Psoas muscle (tissue), 8 donors: Measurements from ENCODE around the gene ABCD1. TPM values are rescaled to one million over a fixed set of nuclear protein-coding genes. Genes with fewer than 3 reads are reported as not detected.
"Not testable (repeated sequence)": the region's sequence is repeated elsewhere in the genome, so short reads cannot be mapped to it uniquely, and the experiment has no call there.

Experiments used
- ATAC-seq, 4 donors: fragments of 200-7000 bp; cut with Tn5 transposase; one replicate each; pipeline ENCODE4 v1.9.1; 2020; ENCODE audit warnings: moderate library complexity in 3 of 4, mild to moderate bottlenecking in 2 of 4
- DNase-seq, 2 donors: peaks; one replicate each; pipeline ENCODE4 v3.0.0-alpha.2; 2020
- H3K27ac ChIP-seq: fragments of 200-600 bp; one replicate; pipeline ENCODE4 v1.8.0; 2022
- H3K27me3 ChIP-seq, 3 donors: fragments of 200-600 bp in 1 of 3; one replicate each; pipeline versions ENCODE4 v1.6.1 to v1.8.0; 2013 to 2022; ENCODE audit warnings: low read length in 2 of 3, mild to moderate bottlenecking in 2 of 3, moderate library complexity in 1 of 3; ENCODE audit not compliant: insufficient read depth in 3 of 3
- H3K36me3 ChIP-seq, 2 donors: fragments of 200-600 bp in 1 of 2; one replicate each; pipeline versions ENCODE4 v1.6.1 to v1.8.0; 2013 to 2022; ENCODE audit warnings: low read depth in 1 of 2, mild to moderate bottlenecking in 1 of 2, moderate library complexity in 1 of 2; ENCODE audit not compliant: insufficient read depth in 1 of 2
- H3K4me1 ChIP-seq: fragments of 200-600 bp; one replicate; pipeline ENCODE4 v1.8.0; 2022
- H3K4me3 ChIP-seq: fragments of 200-600 bp; one replicate; pipeline ENCODE4 v1.8.0; 2022; ENCODE audit warnings: mild to moderate bottlenecking
- H3K9me3 ChIP-seq: fragments of 200-600 bp; one replicate; pipeline ENCODE4 v1.8.0; 2022
- WGBS, 3 donors: extraction: QIAGEN DNeasy Blood & Tissue Kit; methylation state at CpG; one replicate each; pipeline versions ENCODE4 v1.1.6 to v1.1.7; 2013; 5-methylcytosine and 5-hydroxymethylcytosine counted together
- intact Hi-C, 2 donors: fragments of 100-400 bp; cut with DNase I; formaldehyde crosslinking; loops; one replicate each; pipeline versions ENCODE4 v1.11.0 to v1.14.2; 2022
- polyA plus RNA-seq, 3 donors: library from polyadenylated mRNA; stranded (reverse); fragments of 200-250 nt; gene quantifications; one replicate each; pipeline ENCODE4 v1.2.3, GENCODE V29; 2013
- total RNA-seq, 4 donors: library from RNA; stranded (reverse); fragmentation: NEBNext Ultra II Directional in 2 of 4; extraction: Animal tissue kit (Norgen Biotek cat#: 25700) in 2 of 4; gene quantifications; one replicate each; pipeline versions ENCODE4 v1.2.1 to v1.2.4, GENCODE V29; 2021 to 2023
- TF ChIP-seq, protein P1 (sequence below): fragments of 200-600 bp; IDR thresholded peaks from one replicate; pipeline ENCODE4 v1.8.0; 2022; ENCODE audit warnings: antibody characterized with exemption
- donor health status: healthy with polysubstance abuse.
- donor health status: DM: no; HTN: no; CAD: no; lungs with moderate emphysema.
- donor health status: Bipolar disorder and iron deficiency.
- donor health status: healthy.
- donor health status: DM: yes; HTN: yes; CAD: no.
- donor health status: DM: no; HTN: no; CAD: no.
- donor health status: DM: no; HTN: no; CAD: no.
- donor health status: DM: yes; HTN: yes; CAD: no.

ABCD1 gene
- total and polyA plus RNA-seq, 7 donors: 11.7 to 36.0 (median 20.8) TPM

DNA sequence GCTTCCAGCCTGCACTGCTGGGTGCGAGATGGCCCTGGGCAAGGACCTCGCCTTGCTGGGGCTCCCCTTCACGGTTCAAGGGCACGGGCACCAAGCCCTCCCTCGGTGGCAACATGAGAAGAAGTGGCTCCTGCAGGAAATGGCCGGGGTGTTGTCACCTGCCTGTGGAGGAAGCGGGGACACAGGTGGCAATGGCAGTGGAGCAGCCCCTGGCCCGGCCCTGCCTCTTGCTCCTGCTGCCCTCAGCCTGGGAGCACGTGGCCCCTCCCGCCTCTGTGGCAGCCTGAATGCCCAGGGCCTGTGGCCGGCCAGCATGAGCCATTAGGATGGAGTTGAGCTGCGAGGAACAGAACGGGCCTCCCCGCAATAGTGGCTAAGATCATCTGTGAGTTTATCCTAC, 16.8 kb downstream of the ABCD1 start:
- Histone ChIP-seq H3K4me1 (no peaks in the 10 kb centered on the region), H3K4me3 (no peak overlapping the region), H3K36me3 (peaks cover 0 to 31% of the 10 kb centered on the region in 2 donors), H3K27ac (no peak overlapping the region), H3K9me3 (no peaks in the 10 kb centered on the region), H3K27me3 (peaks cover 0 to 7% (median 0%) of the 10 kb centered on the region in 3 donors)
- TF ChIP-seq, protein P1, sequence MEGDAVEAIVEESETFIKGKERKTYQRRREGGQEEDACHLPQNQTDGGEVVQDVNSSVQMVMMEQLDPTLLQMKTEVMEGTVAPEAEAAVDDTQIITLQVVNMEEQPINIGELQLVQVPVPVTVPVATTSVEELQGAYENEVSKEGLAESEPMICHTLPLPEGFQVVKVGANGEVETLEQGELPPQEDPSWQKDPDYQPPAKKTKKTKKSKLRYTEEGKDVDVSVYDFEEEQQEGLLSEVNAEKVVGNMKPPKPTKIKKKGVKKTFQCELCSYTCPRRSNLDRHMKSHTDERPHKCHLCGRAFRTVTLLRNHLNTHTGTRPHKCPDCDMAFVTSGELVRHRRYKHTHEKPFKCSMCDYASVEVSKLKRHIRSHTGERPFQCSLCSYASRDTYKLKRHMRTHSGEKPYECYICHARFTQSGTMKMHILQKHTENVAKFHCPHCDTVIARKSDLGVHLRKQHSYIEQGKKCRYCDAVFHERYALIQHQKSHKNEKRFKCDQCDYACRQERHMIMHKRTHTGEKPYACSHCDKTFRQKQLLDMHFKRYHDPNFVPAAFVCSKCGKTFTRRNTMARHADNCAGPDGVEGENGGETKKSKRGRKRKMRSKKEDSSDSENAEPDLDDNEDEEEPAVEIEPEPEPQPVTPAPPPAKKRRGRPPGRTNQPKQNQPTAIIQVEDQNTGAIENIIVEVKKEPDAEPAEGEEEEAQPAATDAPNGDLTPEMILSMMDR: no peak
- DNase-seq (no peak), ATAC-seq (no peak)
- WGBS, 3 donors: 87 to 92% methylated on average over 12 to 14 of the region's 14 CpGs; no CpG with 5 or more reads in 1 of the 3 donors
- intact Hi-C loops: no loop called here

DNA sequence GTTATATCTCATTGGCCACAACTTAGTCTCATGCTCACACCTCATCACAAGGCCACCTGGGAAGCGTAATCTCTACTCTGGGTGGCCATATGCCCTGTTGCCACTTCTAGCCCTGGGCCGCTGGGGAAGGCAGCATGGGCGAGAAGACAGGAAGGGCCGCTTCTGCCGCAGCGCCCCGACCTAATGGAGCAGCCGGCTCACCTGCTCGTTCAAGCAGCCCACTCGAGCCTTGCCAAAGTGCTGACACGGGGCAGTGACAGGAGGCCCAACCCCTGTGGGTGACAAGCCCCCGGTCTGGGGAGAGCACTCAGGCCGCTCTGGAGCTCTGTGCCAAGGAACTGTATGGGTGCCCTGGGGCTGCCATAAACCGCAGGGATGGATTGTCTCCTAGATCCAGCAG, 17.5 kb downstream of the ABCD1 start:
- H3K4me3 ChIP-seq, H3K9me3 ChIP-seq, H3K27me3 ChIP-seq, intact Hi-C loops, H3K4me1 ChIP-seq, H3K27ac ChIP-seq, ATAC-seq, DNase-seq: not testable (repeated sequence)
- peaks cover 0 to 24% of the 10 kb centered on the region in 2 donors for H3K36me3 ChIP-seq
- 90 to 97% (median 92%) methylated on average over 13 to 14 of the region's 14 CpGs for WGBS, 3 donors

DNA sequence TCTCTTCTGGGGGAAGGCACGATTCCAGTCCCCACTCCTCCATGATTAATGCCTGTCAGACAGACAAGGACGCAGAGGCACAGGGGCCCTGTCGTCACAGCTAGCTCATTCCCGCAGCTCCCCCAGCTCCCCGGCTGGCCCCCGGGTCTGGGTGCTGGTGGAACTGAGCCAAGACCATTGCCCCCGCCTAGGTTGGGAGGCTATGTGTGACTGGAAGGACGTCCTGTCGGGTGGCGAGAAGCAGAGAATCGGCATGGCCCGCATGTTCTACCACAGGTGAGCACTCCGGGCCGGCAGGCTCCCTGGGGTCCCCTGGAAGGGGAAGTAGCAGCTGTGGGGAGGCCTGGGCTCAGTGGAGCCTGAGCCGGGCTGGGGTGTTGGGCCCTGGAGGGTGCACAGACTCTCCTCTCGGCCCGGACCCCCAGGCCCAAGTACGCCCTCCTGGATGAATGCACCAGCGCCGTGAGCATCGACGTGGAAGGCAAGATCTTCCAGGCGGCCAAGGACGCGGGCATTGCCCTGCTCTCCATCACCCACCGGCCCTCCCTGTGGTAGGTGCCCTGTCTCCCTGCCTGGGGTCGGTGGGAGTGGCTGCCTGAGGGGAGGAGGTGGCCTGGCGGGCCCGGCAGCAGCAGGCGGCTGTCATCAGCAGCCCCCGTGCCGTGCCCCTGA, 18.3 kb downstream of the ABCD1 start:
- H3K4me1 ChIP-seq, H3K27ac ChIP-seq, H3K9me3 ChIP-seq, H3K4me3 ChIP-seq, DNase-seq, ATAC-seq, intact Hi-C loops: not testable (repeated sequence)
- Histone ChIP-seq H3K27me3 (peaks cover 0 to 13% (median 0%) of the 10 kb centered on the region in 3 donors), H3K36me3 (peaks cover 0 to 20% of the 10 kb centered on the region in 2 donors)
- 64 to 74% (median 73%) methylated on average over 10 to 32 of the region's 32 CpGs for WGBS, 3 donors

DNA sequence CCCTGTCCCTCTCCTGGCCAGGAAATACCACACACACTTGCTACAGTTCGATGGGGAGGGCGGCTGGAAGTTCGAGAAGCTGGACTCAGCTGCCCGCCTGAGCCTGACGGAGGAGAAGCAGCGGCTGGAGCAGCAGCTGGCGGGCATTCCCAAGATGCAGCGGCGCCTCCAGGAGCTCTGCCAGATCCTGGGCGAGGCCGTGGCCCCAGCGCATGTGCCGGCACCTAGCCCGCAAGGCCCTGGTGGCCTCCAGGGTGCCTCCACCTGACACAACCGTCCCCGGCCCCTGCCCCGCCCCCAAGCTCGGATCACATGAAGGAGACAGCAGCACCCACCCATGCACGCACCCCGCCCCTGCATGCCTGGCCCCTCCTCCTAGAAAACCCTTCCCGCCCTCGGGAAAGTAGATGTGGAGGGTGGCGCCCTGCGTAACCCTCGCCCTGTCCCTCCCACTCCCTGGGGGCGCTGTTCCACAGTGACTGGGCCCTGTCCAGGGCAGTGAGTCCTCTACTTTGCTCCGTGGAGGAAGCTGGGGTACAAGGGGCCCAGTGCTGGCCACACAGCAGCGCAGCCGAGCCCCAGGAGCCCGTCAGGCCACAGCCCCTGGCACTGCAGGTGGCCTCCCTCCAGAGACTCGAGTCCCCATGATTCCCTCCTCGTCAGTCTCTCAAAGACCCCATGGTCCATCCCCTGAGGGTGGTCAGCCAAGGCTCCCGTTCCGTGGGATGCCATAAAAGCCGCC, 19.0 kb downstream of the ABCD1 start:
- H3K9me3 ChIP-seq, H3K4me3 ChIP-seq, H3K27ac ChIP-seq, H3K4me1 ChIP-seq, intact Hi-C loops: not testable (repeated sequence)
- 44 to 55% (median 46%) methylated on average over 19 to 29 of the region's 35 CpGs for WGBS, 3 donors
- peak; percentile 76 to 83 for DNase-seq
- peak in 1 of 4 donors; percentile 42 for ATAC-seq
- Histone ChIP-seq H3K27me3 (peaks cover 0 to 16% (median 0%) of the 10 kb centered on the region in 3 donors), H3K36me3 (peaks cover 0 to 13% of the 10 kb centered on the region in 2 donors)

DNA sequence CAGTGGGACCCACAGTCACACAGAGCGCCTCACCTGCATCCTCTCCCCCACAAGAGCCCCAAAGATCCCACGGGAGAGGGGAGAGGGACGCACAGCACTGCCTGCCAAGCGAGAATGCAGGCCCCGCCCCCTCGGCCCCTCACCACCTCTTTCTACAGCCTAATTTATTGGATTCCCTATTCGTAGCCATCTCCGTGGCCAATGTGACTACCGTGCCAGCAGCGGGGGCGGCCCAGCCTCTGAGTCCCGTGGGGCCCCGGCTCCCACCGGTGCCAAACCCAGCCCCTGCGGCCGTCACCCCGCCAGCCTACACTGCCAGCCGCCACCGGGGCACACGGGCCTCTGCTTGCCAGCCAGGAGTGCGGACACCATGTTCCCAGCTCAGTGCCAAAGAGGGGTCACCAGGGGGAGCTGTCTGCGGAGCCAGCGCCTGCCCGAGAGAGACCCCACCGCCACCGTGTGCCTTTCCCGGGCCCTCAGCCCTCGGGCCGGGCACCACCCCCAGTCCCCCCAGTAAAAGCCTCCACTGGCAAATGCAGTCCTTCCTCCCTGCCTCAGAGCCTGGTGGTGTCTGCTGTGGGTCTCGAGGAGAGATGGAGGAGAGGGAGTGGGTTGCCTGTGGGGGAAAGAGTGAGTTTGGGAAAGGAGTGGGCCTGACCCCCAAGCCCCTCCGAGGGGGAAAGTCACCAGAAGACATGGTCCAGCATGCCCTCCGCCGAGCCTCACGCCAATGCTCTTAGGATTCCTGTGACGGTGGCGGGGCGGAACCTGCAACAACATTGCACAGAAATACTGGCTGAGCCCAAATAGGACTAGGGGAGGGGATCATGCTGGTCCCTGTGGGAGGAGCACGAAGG, 19.8 kb downstream of the ABCD1 start:
- Histone ChIP-seq H3K27me3 (peaks cover 0 to 16% (median 0%) of the 10 kb centered on the region in 3 donors), H3K4me1 (no peaks in the 10 kb centered on the region), H3K4me3 (no peak overlapping the region), H3K9me3 (no peaks in the 10 kb centered on the region), H3K36me3 (peaks cover 0 to 13% of the 10 kb centered on the region in 2 donors), H3K27ac (no peak overlapping the region)
- 11 to 27% (median 21%) methylated on average over 17 to 38 of the region's 38 CpGs for WGBS, 3 donors
- peak in 1 of 2 donors; percentile 23 for DNase-seq
- no peak for ATAC-seq
- TF ChIP-seq, protein P1: no peak
- intact Hi-C loops: no loop called here

DNA sequence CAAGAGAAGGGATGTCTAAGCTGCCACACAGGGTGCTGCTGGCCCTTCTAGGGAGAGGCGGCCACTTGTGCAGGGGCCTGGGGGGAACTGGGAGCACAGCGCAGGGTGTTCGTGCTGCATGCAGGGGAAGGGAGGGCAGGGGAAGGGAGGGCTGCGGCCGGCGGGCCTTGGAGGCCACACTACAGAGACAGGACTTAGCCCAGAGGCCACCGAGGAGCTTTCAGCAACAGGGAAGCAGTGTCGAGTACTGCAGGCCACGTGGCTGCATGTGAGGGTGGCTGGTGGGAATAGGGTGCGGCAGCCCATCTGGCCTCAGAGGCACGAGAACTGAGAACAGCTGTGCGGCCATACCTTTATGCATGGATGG, 20.4 kb downstream of the ABCD1 start:
- H3K9me3 ChIP-seq, H3K27ac ChIP-seq, H3K4me1 ChIP-seq, H3K4me3 ChIP-seq, intact Hi-C loops, ATAC-seq: not testable (repeated sequence)
- WGBS, 3 donors: 32 to 59% (median 37%) methylated on average over 9 to 12 of the region's 12 CpGs
- Histone ChIP-seq H3K27me3 (peaks cover 0 to 16% (median 0%) of the 10 kb centered on the region in 3 donors), H3K36me3 (peaks cover 0 to 11% of the 10 kb centered on the region in 2 donors)
- peak in 1 of 2 donors; percentile 49 for DNase-seq
